NCI-H1048 (cell line): ENCODE results near the gene SOHLH2.

Experiments
- DNase-seq: peaks from one replicate; lab custom pipeline; 2025; lab: John Stamatoyannopoulos, UW

The SOHLH2 gene, protein sequence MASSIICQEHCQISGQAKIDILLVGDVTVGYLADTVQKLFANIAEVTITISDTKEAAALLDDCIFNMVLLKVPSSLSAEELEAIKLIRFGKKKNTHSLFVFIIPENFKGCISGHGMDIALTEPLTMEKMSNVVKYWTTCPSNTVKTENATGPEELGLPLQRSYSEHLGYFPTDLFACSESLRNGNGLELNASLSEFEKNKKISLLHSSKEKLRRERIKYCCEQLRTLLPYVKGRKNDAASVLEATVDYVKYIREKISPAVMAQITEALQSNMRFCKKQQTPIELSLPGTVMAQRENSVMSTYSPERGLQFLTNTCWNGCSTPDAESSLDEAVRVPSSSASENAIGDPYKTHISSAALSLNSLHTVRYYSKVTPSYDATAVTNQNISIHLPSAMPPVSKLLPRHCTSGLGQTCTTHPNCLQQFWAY

DNA sequence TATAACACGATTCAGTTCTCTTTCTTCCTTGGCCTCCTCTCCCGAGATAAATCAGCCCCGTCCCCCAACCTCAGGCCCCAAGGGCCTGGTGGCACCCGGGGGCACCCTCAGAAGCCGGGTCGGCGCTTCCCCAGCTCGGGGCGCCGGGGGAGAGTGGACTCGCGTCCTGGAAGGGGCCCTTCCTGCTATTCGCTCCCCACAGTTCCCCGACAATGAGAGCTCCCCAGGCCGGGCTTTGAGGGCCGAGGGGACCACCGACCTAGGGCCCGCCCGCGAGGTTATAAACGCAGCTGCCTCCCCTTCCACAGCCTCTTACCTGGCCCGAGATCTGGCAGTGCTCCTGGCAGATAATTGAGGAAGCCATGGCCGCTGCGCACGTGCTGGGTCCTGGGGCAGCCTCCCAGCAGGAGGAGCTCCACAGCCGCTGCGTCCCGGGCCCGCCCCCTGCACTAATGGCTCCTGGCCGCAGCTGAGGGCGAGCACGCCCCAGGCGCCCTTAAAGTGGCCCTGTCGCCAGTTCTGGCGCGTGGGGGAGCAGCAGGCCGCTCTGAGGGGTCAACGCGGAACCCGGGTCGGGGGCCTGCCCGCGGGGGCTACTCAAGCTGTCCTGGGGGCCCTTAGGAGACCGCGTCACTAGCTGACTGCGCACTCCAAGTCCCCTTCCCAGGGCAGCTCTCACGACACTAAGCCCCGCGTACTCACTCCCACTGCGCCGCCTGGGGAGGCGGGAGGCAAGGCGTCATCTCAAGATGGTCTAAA, at the start of gene SOHLH2:
Gene SOHLH2, minus strand, starts transcription at position 394 of the 759 bp plus-strand sequence. Its CDS starts 30 bp downstream, at position 364.
- no peak for DNase-seq

DNA sequence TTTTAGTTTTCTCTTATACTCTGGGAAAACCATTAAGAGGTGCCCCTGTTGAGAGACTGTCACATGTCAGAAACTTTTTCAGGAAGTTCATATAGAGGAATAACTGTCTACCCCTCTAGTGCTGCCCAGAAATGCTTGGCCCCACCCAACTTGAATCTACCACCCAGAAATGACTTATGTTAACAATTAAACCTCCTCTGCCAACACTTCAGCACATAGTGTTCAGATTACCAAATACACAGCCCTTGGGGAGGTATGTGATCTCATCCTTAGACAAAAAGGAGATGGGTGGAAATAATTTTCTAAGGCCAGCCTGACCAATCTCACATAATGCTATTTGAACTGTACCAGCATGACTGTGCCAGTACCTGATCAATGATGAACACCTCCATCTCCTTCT, 47.6 kb upstream of the SOHLH2 start:
- DNase-seq = no peak

DNA sequence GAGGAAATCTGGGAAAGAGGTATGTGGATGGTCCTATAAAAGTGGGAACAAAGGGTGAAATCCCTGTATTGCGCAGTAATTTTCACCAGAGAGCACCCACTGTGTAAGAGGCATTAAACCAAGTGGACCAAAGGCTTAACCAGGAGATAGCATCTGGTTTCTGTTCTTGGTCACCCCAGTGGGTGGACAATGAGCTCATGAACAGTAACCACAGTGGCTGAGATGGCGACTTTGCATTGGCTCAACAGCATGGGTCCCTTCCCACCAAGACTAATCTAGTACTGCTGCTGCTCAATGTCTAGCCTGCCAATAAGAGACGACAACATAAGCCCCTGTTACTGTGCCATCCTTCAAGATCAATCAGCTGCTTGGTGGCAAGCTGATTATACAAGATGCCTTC, 46.7 kb upstream of the SOHLH2 start:
- DNase-seq = no peak

DNA sequence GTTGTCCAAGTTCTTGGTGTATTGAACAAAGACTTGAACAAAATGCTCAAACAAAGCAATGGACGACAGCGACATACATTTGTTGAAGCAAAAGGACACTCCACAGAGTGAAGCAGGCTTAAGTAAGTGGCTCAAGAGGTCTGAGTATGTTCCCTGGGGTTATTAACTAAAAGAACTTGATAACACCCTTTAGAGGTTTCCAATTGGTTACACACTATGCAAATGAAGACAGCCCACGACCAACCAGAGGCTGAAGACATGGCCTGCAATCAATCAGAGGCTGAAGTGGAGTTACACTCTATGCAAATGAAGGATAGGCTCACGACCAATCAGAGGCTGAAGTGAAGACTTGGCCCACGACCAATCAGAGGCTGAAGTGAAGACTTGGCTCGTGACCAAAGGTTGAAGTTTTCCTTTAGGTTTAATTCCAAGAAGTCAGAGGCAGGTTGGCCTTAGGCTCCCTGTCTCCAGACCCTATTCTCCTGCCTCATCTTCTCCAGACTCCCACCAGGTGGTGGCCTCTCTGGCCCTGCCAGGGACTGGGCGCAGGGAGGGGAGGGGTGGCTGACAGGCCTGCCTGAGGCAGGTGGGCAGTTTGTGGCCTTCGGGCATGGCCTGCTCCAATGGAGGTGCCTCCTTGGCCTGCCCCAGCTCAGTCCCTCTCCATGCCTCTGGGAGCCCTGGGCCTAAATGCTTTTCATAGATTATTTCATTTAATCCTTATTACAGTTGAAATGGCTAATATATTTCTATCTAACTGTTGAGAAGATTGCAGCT, 45.2 kb upstream of the SOHLH2 start:
- no peak for DNase-seq

DNA sequence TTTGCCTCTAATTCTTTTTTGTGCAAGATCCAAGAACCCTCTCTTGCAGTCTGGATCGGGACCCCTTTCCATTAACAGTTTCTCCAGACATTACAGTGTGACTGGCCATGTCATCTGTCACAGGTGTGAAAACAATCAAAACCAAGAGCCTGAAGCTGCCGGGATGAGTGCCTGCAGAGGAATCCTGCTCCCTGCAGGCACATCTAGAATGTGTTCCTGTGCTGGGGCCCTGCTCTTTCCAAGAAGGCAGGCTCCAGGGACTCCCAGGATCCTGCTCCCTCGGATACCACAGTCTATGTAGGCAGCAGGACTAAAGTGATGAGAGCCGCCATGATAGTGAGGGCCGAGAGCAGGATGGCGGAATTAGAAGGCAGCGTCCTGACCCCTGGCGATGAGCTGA, 44.5 kb upstream of the SOHLH2 start:
- no peak for DNase-seq

DNA sequence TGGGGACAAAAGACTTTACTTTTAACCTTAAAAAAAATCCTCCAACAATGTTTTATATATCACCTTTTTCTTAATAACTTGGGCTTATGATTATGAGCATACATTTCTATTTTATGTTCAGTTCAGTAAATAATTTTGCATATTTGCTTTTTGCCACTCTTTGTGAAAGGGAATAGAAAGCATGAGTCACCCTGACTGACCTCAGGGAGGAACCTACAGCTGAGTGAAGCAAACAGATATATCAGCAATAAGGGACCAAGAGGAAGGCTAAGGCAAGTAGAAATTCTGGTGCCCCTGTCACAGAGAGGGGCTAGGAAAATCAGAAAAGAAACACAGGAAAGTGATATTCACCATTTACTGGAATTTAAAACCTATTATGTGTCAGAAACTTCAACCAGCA, 37.2 kb upstream of the SOHLH2 start:
- no peak for DNase-seq

DNA sequence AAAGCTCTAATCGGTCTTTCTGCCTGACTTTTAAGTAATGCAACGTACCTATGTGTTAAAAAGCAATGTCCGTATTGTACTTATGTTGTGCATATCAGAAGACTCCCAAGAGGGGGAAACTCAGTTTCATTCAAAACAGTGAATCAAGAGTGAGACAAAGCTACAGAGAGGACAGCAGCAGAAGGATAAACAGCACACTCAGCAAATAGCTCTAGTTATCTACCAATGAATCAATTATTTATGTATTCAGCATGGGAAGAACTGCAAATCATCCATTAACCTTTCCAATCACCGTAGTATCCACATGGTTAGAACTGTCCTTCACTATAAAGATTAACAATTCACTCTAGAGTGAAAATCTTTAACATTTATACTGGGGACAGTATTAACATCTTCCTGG, 36.7 kb upstream of the SOHLH2 start:
- no peak for DNase-seq

DNA sequence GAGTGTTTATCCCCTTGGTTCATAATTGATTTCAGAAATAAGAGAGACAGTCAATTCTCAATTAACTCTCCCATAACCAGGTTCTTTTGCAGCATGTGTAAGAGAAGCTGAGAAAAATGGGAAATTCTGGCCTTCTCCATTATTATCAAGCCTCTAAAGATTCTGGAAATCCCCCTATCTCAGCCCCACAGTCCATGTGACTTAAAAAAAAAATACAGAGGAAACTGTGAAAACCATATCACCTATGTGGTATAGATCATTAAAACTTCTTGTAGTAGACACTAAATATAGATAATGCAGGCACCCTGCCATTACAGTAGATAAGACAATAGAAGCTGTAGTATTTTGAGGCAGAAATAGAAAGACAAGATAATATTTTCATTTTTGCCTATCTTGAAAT, 34.3 kb upstream of the SOHLH2 start:
- no peak for DNase-seq

DNA sequence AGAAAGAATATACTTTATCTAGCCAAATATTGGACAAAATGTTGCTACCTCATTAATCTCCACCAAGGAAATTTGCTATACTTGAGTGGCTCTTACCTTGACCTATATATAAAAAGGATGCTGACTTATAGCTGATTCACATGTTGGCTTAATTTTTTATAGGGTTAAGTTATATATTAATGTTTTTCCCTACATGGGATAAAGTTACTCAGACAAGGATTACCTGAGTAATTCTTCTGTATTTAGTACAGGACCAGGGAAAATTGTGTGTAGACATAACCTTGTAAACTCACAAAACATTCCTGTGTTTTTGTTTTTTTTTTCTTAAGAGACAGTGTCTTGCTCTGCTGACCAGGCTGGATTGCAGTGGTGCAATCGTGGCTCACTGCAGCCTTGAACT, 30.6 kb upstream of the SOHLH2 start:
- DNase-seq = no peak

DNA sequence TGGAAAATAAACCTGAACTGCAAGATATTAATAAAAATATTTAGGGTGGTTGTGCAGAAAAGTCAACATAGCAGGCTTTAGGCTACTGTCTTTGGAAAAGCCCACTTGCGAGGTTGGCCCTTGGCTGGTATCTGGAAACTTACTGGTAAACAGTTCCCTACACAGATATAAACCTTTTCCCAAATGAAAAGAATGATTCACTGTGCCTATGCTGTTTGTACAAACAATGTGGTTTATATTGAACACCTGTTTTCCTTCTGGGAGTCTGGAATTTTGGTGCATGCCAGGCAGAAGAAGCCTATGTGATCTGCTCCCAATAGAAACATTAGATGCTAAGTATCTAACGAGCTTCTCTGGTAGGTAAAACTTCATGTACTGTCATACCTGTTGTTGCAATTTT, 29.7 kb upstream of the SOHLH2 start:
- DNase-seq = no peak

DNA sequence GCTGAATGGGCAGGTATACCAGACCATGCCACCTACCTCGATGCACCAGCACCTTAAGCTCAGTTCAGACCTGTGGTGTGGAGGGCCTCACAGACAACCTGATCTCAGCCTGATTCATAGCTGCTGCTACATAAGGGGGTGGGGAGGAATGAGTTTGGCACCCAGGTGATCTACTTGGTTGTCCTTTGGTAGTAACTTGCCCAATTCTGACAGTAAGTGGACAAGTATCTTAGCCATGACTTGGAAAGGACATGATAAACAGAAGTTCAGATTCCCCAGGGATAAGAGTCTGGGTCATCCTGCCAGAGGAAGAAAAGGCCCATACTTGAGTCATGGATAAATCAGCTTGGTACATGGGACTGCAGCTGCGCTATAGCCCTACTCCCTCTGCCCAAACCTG, 28.4 kb upstream of the SOHLH2 start:
- DNase-seq = no peak

DNA sequence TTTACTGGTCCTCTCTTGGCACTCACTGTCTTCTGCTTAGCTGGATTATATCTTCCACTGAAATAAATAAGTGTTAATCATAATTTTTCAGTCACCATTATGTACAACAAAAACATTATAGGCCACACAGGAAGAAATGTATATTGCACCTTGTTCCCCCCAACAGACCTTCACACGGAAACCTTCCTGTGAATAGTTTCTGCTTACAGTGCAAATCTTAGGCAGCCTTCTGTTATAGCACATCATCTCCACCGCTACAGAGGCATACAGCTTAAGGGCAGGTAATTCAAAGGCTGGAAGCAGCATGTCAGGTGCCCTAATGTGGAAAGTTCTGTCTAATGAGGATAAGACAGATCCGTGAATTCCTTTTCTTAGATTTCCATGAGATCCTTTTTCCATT, 16.9 kb upstream of the SOHLH2 start:
- DNase-seq = no peak

DNA sequence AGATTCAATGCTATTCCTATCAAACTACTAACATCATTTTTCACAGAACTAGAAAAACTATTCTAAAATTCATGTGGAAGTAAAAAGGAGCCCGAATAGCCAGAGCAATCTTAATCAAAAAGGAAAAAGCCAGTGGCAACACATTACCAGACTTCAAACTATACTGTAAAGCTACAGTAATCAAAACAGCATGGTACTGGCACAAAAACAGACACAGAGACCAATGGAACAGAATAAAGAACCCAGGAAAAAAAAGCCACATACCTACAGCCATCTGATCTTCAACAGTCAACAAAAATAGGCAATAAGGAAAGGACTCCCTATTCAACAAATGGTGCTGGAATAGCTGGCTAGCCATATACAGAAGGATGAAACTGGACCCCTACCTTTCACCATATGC, 10.4 kb upstream of the SOHLH2 start:
- no peak for DNase-seq

DNA sequence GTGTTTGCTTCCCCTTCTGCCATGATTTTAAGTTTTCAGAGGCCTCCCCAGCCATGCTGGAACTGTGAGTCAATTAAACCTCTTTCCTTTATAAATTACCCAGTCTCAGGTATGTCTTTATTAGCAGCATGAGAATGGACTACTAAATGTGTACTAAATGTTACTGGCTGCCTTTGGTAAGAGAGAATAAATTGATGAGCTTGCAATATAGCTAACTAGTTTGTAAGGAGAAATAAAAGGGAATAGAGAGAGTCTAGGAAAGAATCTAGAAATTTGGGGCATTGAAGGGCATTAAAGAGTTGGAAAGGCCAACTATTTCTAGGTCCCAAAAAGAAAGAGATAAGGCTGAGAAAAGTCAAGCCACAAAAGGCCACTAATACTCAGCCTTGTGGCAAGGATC, 5.5 kb upstream of the SOHLH2 start:
- DNase-seq = no peak

DNA sequence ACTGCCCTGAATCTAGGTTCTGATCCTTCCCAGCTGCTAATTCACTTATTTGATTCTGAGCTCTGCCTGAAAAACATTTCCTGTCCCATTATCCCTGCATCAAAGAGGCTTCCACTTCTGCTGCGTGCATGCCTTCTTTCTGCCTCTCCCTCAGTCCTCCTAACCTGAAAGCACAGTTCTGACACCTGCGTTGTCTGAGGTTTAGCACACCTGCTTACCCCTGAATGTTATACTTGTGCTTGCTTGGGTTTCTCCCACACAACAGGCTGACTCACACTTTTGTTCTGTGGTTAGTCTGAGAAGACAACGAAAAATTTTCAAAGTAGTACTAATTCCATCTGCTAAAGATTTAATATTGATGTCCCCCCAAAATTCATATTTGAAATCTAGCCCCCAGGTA, 3.1 kb upstream of the SOHLH2 start:
- no peak for DNase-seq

DNA sequence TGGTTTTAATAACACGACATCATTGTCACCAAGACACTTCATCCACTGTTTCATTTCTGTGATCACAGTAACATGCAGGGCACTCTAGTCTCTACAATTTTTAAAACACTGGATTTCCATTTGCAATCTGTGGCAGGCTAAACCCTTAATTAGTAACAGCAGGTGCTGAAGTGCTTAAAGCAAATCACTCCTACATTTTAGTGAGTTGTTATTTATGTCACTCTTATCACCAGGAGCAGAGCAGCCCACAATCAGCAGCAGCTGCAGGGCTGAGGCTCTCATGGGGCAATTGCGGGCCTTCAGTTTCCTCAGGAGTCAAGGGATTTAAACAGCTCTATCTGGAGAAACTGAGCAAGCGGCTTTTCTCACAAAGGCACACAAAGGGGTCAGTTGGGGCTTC, 1.6 kb downstream of the SOHLH2 start:
- DNase-seq = no peak

DNA sequence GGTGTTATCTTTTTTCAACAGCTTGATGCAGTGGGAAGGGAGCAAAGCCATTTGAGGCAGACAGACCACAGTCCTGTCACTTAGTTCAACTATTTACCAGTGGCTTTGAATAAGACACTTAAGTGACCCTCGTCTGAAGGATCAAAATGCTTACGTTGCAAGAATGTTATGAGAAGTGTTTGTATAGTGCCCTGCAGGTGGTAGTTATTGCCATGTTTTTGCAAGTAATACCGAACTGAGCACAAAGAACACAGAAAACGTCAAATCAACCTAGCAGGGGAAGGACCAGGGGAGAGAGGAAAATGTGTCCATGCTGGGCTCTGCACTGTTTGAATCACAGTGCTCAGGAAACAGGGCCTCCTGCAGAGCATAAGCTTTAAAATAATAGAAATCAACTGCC, 2.8 kb downstream of the SOHLH2 start:
- DNase-seq = no peak

DNA sequence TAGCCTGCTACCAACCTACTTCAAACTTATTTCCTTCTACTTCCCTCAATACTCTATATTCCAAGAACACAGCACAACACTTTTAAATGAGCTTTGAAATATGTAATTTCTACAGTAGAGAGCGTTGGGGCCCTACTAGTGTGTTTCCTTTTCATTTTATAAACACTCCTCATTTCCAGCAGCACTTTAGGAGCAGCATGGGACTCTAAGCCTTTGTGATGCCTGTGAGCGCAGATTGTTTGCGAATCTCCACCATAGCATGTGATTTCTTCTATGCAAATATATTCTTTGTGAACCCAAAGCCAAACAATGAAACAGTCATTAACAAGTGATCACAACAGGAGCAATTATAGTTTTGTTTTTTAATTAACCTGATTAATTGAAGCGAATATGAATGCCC, 3.6 kb downstream of the SOHLH2 start:
- DNase-seq = no peak

DNA sequence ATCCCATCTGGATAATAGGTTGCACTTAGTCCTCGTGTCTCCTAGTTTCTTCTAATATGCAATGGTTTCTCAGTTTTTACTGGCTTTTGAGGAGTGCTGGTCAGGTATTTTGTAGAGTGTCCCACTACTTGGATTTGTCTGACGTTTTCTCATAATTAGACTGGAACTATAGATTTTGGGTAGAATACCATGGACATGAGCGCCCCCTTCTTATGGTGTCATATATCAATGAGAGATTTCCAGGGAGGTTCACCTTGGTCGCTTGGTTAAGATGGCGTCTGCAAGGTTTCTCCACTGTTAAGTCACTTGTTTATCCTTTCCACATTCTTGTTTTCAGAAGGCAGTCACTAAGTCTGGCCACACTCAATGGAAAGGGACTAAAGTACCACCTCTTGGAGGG, 6.7 kb downstream of the SOHLH2 start:
- no peak for DNase-seq

DNA sequence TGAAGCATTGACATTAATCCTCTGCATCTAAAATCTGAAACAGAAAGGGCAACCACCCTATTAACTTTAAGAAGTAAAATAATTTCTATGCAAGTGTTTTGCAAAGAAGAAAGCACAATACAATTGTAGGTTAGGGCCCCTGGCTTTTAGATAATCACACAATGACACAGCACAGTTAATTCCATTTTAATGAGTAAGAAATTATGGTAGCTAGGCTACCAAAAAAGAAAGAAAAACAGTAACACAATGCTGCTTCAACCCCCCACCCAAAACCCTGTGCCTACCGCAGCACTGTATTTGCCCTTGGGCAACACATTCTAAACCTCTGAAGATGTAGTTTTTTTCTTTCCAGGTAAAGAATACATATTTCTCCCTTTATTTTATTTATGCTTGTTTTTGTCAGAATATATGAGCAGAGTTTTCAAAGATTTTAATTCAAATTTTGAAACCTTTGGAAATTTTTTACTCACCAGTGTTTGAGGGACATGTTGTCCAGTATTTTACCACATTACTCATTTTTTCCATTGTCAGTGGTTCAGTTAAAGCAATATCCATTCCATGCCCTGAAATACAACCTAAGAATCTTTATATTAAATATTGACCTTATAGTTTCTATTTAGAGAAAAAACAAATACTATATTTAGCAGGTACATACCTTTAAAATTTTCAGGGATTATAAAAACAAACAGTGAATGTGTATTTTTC, 21.1 kb downstream of the SOHLH2 start:
- peak; percentile 8 for DNase-seq

DNA sequence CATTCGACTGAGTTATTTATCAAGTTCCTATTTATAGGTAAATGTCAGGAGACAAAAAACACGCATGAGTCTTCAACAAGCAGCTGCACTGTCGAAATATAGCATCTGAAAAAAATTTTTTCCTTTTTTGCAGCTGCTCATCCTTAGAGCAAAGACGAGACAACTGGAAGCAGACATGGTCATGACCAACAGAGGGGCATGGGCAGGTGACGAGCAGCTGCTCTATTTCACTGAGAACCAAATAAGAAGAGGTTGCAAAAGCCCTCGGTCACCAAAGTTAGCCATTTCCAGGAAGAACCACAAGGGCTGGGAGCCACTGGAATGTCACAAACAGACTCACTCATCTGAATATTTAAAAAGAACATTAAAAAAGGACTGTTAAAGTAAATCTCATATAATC, 22.2 kb downstream of the SOHLH2 start:
- no peak for DNase-seq

DNA sequence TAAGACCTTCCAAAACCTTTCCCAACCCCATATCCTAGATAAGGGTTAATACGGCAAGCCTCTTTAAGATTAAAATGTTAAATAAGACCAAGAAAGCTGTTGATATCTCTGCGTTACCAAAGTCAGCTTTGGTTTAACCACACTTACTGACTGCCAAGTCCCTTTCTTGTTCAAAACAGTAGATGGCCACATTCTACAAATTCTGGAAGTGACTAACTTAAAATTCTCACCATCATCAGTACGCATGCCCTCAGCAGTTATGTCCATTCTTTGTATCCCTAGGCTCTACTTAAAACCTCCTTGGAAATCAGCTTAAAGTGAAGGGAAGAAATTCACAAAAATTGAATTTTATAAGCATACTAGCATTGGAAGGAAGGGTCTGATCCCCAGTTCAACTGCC, 23.6 kb downstream of the SOHLH2 start:
- DNase-seq = no peak
